Mesenchymal stem cell (in vitro differentiated cells and primary cell): ENCODE results near the gene WWOX.

Experiments used
- DNase-seq: peaks from one replicate; pipeline ENCODE4 v3.0.0-alpha.2; 2013
- H2AFZ ChIP-seq: one replicate; pipeline ENCODE4 v1.6.1; 2013; ENCODE audit warnings: low read depth, mild to moderate bottlenecking, control low read depth, inconsistent platforms, low read length, moderate library complexity
- H2AK5ac ChIP-seq: 2 replicates; pipeline ENCODE4 v1.6.1; 2013; ENCODE audit warnings: low read length, moderate library complexity, mild to moderate bottlenecking, inconsistent platforms; ENCODE audit not compliant: severe bottlenecking
- H2BK120ac ChIP-seq: one replicate; pipeline ENCODE4 v1.6.1; 2013; ENCODE audit warnings: low read depth, mild to moderate bottlenecking, inconsistent platforms, low read length, moderate library complexity
- H2BK12ac ChIP-seq, 2 experiments: one replicate each; pipeline ENCODE4 v1.6.1; 2013; ENCODE audit warnings: inconsistent platforms in 2 of 2, low read length in 2 of 2, mild to moderate bottlenecking in 2 of 2, moderate library complexity in 2 of 2, control low read depth in 1 of 2
- H2BK15ac ChIP-seq: one replicate; pipeline ENCODE4 v1.6.1; 2013; ENCODE audit warnings: mild to moderate bottlenecking, low read depth, inconsistent platforms; ENCODE audit not compliant: poor library complexity, severe bottlenecking
- H2BK5ac ChIP-seq: 2 replicates; pipeline ENCODE4 v1.6.1; 2013; ENCODE audit warnings: low read depth, mild to moderate bottlenecking, low read length, control low read depth, inconsistent platforms; ENCODE audit not compliant: poor library complexity, severe bottlenecking
- H3K14ac ChIP-seq, 2 experiments: one replicate each; pipeline ENCODE4 v1.6.1; 2013; ENCODE audit warnings: inconsistent platforms in 2 of 2, low read length in 2 of 2, control low read depth in 1 of 2, mild to moderate bottlenecking in 1 of 2, moderate library complexity in 1 of 2
- H3K18ac ChIP-seq, 2 experiments: one replicate each; pipeline ENCODE4 v1.6.1; 2013; ENCODE audit warnings: inconsistent platforms in 2 of 2, low read length in 2 of 2, control low read depth in 1 of 2, low read depth in 1 of 2, mild to moderate bottlenecking in 1 of 2
- H3K23ac ChIP-seq, 2 experiments: one replicate each; pipeline ENCODE4 v1.6.1; 2013; ENCODE audit warnings: inconsistent platforms in 2 of 2, low read length in 2 of 2, mild to moderate bottlenecking in 2 of 2, moderate library complexity in 2 of 2, control low read depth in 1 of 2
- H3K27ac ChIP-seq: 2 replicates; pipeline ENCODE4 v1.5.1; 2013; ENCODE audit warnings: mild to moderate bottlenecking, moderate library complexity, low read length, control low read depth, inconsistent platforms; ENCODE audit not compliant: poor library complexity, severe bottlenecking
- H3K27me3 ChIP-seq, 2 experiments: 2 replicates each; pipeline versions ENCODE4 v1.6.1 to v1.7.0; 2013; ENCODE audit warnings: low read length in 2 of 2, mild to moderate bottlenecking in 2 of 2, moderate library complexity in 2 of 2, control low read depth in 1 of 2, inconsistent platforms in 1 of 2; ENCODE audit not compliant: control insufficient read depth in 1 of 2, insufficient read depth in 1 of 2
- H3K36me3 ChIP-seq, 2 experiments: 2 replicates each; pipeline versions ENCODE4 v1.6.1 to v1.7.0; 2013; ENCODE audit warnings: low read length in 2 of 2, control low read depth in 1 of 2, inconsistent platforms in 1 of 2, low read depth in 1 of 2, mild to moderate bottlenecking in 1 of 2; ENCODE audit not compliant: insufficient read depth in 2 of 2, control insufficient read depth in 1 of 2
- H3K4ac ChIP-seq, 2 experiments: one replicate each; pipeline ENCODE4 v1.6.1; 2013; ENCODE audit warnings: inconsistent platforms in 2 of 2, low read length in 2 of 2, mild to moderate bottlenecking in 2 of 2, moderate library complexity in 2 of 2, control low read depth in 1 of 2, low read depth in 1 of 2
- H3K4me1 ChIP-seq: 2 replicates; pipeline ENCODE4 v1.6.1; 2013; ENCODE audit warnings: low read depth, low read length, control low read depth; ENCODE audit not compliant: control insufficient read depth, insufficient read depth
- H3K4me2 ChIP-seq: 2 replicates; pipeline ENCODE4 v1.6.1; 2013; ENCODE audit warnings: low read length, mild to moderate bottlenecking, inconsistent platforms; ENCODE audit not compliant: poor library complexity, severe bottlenecking
- H3K4me3 ChIP-seq, 2 experiments: 2 replicates each; pipeline versions ENCODE4 v1.5.1 to v1.7.0; 2013; ENCODE audit warnings: low read length in 2 of 2, mild to moderate bottlenecking in 2 of 2, control low read depth in 1 of 2, low read depth in 1 of 2; ENCODE audit not compliant: insufficient read depth in 1 of 2
- H3K79me1 ChIP-seq: replicated peaks from 2 replicates; pipeline ENCODE4 v1.6.1; 2013; ENCODE audit warnings: mild to moderate bottlenecking, control low read depth, low read length, inconsistent platforms; ENCODE audit not compliant: poor library complexity, severe bottlenecking
- H3K9ac ChIP-seq: 2 replicates; pipeline ENCODE4 v1.7.0; 2013; ENCODE audit warnings: mild to moderate bottlenecking, low read length, moderate library complexity
- H3K9me3 ChIP-seq: 2 replicates; pipeline ENCODE4 v1.7.0; 2013; ENCODE audit warnings: mild to moderate bottlenecking, low read length; ENCODE audit not compliant: control insufficient read depth
- H4K8ac ChIP-seq: one replicate; pipeline ENCODE4 v1.6.1; 2013; ENCODE audit warnings: inconsistent platforms, mild to moderate bottlenecking, low read length, moderate library complexity
- H4K91ac ChIP-seq: one replicate; pipeline ENCODE4 v1.6.1; 2013; ENCODE audit warnings: mild to moderate bottlenecking, low read length, inconsistent platforms
- WGBS: methylation state at CpG from one replicate; pipeline ENCODE4 v1.1.7; 2013; ENCODE audit warnings: mixed read lengths; 5-methylcytosine and 5-hydroxymethylcytosine counted together

The WWOX gene

DNA sequence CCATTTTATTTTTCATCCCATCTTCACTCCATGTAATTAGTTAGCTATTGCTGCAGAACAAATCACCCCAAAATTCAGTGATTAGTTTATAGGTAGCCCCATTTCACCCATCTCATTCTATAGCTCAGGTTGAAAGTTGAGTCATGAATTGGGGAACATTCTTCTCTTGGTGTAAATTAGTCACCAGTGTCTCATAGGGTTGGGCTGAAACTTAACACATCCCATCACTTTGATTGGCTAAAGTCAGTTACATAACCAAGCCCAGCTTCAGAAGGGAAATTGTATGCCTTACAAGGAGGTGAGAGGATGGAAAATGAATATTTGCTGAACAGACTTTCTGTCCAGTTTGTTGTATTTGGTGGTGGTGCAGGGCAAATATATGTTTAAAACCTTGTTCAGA is 477.5 kb downstream of the WWOX start:
- Histone ChIP-seq H2AK5ac (no peak overlapping the region), H4K8ac (no peak overlapping the region), H3K9me3 (peaks cover 8% of the 10 kb centered on the region), H2BK12ac (no peak overlapping the region), H3K27me3 (no peaks in the 10 kb centered on the region), H2BK5ac (no peak overlapping the region), H3K27ac (no peak overlapping the region), H3K4ac (no peak overlapping the region), H3K36me3 (no peaks in the 10 kb centered on the region), H3K14ac (no peak overlapping the region), H3K18ac (no peak overlapping the region), H3K4me3 (no peak overlapping the region), H2BK15ac (no peak overlapping the region), H2BK120ac (no peak overlapping the region), H4K91ac (no peak overlapping the region), H3K4me2 (no peak overlapping the region), H2AFZ (no peak overlapping the region), H3K23ac (no peak overlapping the region), H3K79me1 (no peaks in the 10 kb centered on the region), H3K9ac (no peak overlapping the region), H3K4me1 (no peaks in the 10 kb centered on the region)
- no peak for DNase-seq

DNA sequence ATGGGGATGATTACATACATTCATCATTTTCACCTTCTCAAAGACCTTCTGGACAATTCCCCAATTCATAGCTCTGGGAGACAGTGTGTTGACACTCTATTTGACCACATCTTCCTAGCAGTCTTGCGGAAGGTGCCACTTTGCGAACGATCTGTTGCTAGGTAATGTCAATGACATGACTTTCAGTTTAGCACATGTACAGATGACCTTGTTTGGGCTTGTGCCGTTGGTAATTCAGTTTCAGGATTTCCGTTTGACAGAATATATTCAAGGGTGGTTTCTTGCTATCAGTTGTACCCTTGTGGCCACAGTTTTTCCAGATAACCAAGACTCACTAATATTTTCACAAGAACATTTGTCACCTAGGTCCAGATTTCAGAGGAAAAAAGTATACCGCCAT is 478.2 kb downstream of the WWOX start:
- Histone ChIP-seq H2AFZ (no peak overlapping the region), H3K9me3 (peaks cover 8% of the 10 kb centered on the region), H3K4me3 (no peak overlapping the region), H3K27me3 (no peaks in the 10 kb centered on the region), H2BK5ac (no peak overlapping the region), H2BK12ac (no peak overlapping the region), H3K18ac (no peak overlapping the region), H3K4me2 (no peak overlapping the region), H3K9ac (no peak overlapping the region), H3K4me1 (no peaks in the 10 kb centered on the region), H3K4ac (no peak overlapping the region), H3K14ac (no peak overlapping the region), H4K91ac (no peak overlapping the region), H3K27ac (no peak overlapping the region), H3K36me3 (no peaks in the 10 kb centered on the region), H2AK5ac (no peak overlapping the region), H3K23ac (no peak overlapping the region), H4K8ac (no peak overlapping the region), H2BK120ac (no peak overlapping the region), H3K79me1 (no peaks in the 10 kb centered on the region), H2BK15ac (no peak overlapping the region)
- 89% methylated on average over 5 of the region's 6 CpGs for WGBS
- no peak for DNase-seq

DNA sequence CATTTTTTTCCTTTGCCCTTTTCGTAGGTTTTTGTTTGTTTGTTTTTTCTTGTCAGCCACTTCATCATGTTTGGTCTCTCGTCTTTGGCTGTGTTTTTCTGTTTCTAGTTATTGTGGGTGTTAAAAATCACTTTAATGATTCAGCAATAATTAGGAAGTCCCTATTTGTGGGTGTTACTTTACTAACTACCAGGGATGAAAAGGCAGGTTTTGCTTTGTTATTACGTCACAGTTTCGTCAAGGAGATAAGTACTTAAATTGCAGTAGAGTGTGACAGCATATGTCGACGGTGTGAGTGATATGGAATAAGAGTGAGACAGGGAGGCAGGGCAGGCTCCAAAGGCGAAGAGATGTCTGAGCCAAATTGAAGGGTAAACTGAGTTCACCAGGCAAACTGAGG is 479.6 kb downstream of the WWOX start:
- no peak overlapping the region for H2BK120ac ChIP-seq
- H2BK12ac ChIP-seq = no peak overlapping the region
- H3K27ac ChIP-seq = no peak overlapping the region
- no peaks in the 10 kb centered on the region for H3K36me3 ChIP-seq
- no peak for DNase-seq
- no peak overlapping the region for H2AFZ ChIP-seq
- H3K23ac ChIP-seq = no peak overlapping the region
- no peak overlapping the region for H3K4me2 ChIP-seq
- H2AK5ac ChIP-seq = no peak overlapping the region
- no peak overlapping the region for H3K4ac ChIP-seq
- H3K79me1 ChIP-seq = no peaks in the 10 kb centered on the region
- H4K91ac ChIP-seq = no peak overlapping the region
- WGBS = 75% methylated on average over 7 of the region's 7 CpGs
- H3K4me3 ChIP-seq = no peak overlapping the region
- H4K8ac ChIP-seq = no peak overlapping the region
- no peak overlapping the region for H3K14ac ChIP-seq
- H3K9me3 ChIP-seq = peaks cover 1% of the 10 kb centered on the region
- no peak overlapping the region for H3K9ac ChIP-seq
- no peak overlapping the region for H2BK15ac ChIP-seq
- H3K4me1 ChIP-seq = no peaks in the 10 kb centered on the region
- no peak overlapping the region for H3K18ac ChIP-seq
- no peaks in the 10 kb centered on the region for H3K27me3 ChIP-seq
- H2BK5ac ChIP-seq = no peak overlapping the region

DNA sequence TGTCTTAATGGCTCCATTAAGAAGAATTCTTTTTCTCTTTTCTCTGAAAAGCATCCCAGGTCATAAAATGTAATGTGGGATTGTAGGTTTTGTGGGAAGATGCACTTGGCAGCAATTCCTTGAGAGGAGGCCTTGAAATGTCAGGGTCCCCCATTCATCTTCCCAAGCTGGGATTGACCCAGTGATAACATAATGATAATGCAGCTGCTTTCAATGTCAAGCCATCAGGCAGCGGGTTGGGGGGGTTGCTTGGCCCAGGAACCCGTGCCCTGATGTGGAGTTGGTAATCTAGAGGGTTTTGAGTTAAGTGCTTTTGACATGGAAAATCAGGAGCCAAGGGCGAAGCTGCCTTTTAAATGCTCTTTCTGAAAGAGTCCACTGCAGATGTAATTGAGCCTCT is 484.0 kb downstream of the WWOX start:
- H4K91ac ChIP-seq = no peak overlapping the region
- DNase-seq = no peak
- no peak overlapping the region for H3K14ac ChIP-seq
- H2BK15ac ChIP-seq = no peak overlapping the region
- no peak overlapping the region for H3K23ac ChIP-seq
- H2BK12ac ChIP-seq = no peak overlapping the region
- H3K4ac ChIP-seq = no peak overlapping the region
- H3K4me2 ChIP-seq = no peak overlapping the region
- H3K27me3 ChIP-seq = no peaks in the 10 kb centered on the region
- no peak overlapping the region for H2BK120ac ChIP-seq
- peaks cover 2% of the 10 kb centered on the region for H3K4me1 ChIP-seq
- H3K18ac ChIP-seq = no peak overlapping the region
- no peak overlapping the region for H3K4me3 ChIP-seq
- H3K36me3 ChIP-seq = no peaks in the 10 kb centered on the region
- no peak overlapping the region for H2BK5ac ChIP-seq
- H4K8ac ChIP-seq = no peak overlapping the region
- H3K79me1 ChIP-seq = no peaks in the 10 kb centered on the region
- no peak overlapping the region for H3K27ac ChIP-seq
- no peak overlapping the region for H3K9ac ChIP-seq
- WGBS = 89% methylated on average over 3 of the region's 3 CpGs
- no peak overlapping the region for H2AK5ac ChIP-seq
- H2AFZ ChIP-seq = no peak overlapping the region
- no peaks in the 10 kb centered on the region for H3K9me3 ChIP-seq
